NT2/D1 (cell line): ENCODE results near the gene AQP9.
"Not testable (repeated sequence)": the region's sequence is repeated elsewhere in the genome, so short reads cannot be mapped to it uniquely, and the experiment has no call there.

ENCODE experiments used
- DNase-seq: peaks from one replicate; pipeline ENCODE4 v3.0.0-alpha.2; 2011; ENCODE audit warnings: low read depth, low spot score
- H3K27me3 ChIP-seq: 2 replicates; pipeline ENCODE4 v1.6.0; 2011; ENCODE audit warnings: mild to moderate bottlenecking; ENCODE audit not compliant: insufficient read length, insufficient read depth
- H3K36me3 ChIP-seq: 2 replicates; pipeline ENCODE4 v1.6.1; 2011; ENCODE audit warnings: mild to moderate bottlenecking, low read length, mixed read lengths; ENCODE audit not compliant: insufficient read depth, insufficient read length
- H3K4me1 ChIP-seq: 2 replicates; pipeline ENCODE4 v1.5.1; 2011; ENCODE audit not compliant: insufficient read depth, insufficient read length
- H3K4me3 ChIP-seq: 2 replicates; pipeline ENCODE4 v1.5.1; 2011; ENCODE audit warnings: low read depth; ENCODE audit not compliant: insufficient read length
- H3K9ac ChIP-seq: 2 replicates; pipeline ENCODE4 v1.6.0; 2011; ENCODE audit warnings: low read depth; ENCODE audit not compliant: insufficient read length
- H3K9me3 ChIP-seq: 2 replicates; pipeline ENCODE4 v1.5.1; 2011; ENCODE audit warnings: mild to moderate bottlenecking, low read length; ENCODE audit not compliant: insufficient read depth
- SUZ12 ChIP-seq: IDR thresholded peaks from 2 replicates; pipeline ENCODE4 v1.6.1; 2011; ENCODE audit not compliant: insufficient read length, insufficient read depth; ENCODE audit errors: extremely low read depth
- YY1 ChIP-seq: IDR thresholded peaks from 2 replicates; pipeline ENCODE4 v1.6.1; 2011; ENCODE audit not compliant: insufficient read length, insufficient read depth
- ZNF274 ChIP-seq: IDR thresholded peaks from 2 replicates; pipeline ENCODE4 v1.6.1; 2011; ENCODE audit warnings: mild to moderate bottlenecking, low read depth, low read length

Gene AQP9

DNA sequence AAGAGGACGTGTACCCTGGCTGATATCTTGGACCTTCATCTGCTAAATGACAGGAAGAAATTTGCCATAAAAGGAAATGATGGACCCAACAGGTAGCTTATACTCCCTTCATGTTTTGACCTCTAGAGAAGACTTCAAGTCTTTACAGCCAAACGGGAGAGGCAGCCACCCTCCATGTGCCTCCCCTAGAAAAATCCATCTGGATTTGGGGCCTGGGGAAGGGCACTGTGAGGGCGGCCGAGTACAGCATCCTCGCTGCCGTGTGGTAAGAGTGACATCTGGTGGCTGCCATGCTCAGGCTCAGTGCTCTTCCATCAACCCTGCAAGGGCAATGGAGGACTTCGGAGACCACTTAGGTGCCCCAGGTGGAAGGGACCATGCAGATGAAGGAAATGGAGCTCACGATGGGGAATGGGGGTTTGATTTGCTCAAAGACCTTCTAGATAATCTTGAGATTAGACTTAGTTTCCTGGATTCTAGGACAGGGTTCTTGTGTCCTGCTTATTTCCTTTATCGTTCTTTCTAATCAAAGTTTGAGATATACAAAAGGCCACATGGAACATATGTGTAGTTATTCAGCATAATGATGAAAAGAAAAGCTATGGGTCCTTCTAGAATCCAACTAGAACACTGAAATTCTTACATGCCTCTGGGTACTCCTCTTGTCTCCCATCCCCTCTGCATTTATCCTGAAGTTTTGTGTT, 44.4 kb downstream of the AQP9 start:
- TF ChIP-seq YY1 (no peak), ZNF274 (no peak), SUZ12 (no peak)
- DNase-seq: peak; percentile 64

DNA sequence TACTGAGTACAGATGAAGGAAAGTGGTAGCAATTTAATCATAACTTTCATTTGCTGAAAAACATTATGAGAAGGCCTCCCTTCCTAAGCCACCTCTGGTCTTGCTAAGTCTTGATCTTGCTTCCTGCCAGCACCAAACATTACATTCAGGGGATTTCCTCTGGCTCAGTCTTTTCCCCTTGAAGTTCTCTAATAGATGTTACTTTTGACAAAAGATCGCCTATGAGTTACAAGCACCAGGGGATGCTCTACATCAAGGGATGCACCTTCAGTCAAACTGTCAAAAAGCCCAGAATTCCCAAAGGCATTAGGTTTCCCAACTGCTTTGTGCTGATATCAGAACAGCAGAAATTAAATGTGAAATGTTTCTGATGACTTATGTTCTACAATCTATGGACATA, 47.3 kb downstream of the AQP9 start:
- DNase-seq: no peak
- no peak overlapping the region for H3K9ac ChIP-seq
- no peaks in the 10 kb centered on the region for H3K36me3 ChIP-seq
- H3K4me3 ChIP-seq: no peak overlapping the region
- TF ChIP-seq SUZ12 (no peak), ZNF274 (no peak), YY1 (no peak)
- no peaks in the 10 kb centered on the region for H3K9me3 ChIP-seq
- H3K4me1 ChIP-seq: no peaks in the 10 kb centered on the region
- no peaks in the 10 kb centered on the region for H3K27me3 ChIP-seq

More for the DNA sequence above, 44.4 kb downstream of the AQP9 start:
- Histone ChIP-seq H3K36me3 (no peaks in the 10 kb centered on the region), H3K9me3 (no peaks in the 10 kb centered on the region), H3K4me3 (no peak overlapping the region), H3K27me3 (no peaks in the 10 kb centered on the region), H3K9ac (no peak overlapping the region), H3K4me1 (no peaks in the 10 kb centered on the region)

DNA sequence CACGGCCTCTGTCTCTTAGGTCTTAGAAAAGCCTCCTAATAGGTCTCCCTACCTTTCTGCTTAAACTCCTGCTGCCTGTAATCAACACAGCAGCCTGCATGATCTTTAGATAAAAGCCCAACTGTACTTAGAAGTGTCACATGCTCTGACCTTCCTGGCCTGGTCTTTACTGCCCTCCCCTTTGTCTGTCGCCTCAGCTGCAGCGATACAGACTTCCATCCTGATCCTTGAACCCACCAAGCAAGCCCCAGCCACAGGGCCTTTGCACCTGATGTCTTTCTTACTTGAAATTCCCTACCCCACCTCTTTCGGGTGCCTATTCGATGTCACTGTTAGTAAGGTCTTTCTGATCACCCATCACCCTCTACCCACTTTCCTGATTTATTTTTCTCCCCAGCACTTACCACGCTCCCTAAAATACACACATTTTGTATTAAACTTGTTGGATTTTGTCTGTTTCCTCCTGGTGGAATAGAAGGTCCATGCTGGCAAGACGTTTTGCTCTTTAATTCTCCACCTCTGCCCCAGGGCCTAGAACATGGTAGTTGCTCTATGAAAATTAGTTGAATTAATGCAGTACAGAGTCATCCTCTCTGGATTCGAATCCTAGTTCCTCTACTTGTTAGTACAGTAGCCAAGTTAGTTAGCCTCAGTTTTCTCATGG, 51.1 kb downstream of the AQP9 start:
- H3K4me3 ChIP-seq: no peak overlapping the region
- TF ChIP-seq ZNF274 (no peak), YY1 (no peak), SUZ12 (no peak)

DNA sequence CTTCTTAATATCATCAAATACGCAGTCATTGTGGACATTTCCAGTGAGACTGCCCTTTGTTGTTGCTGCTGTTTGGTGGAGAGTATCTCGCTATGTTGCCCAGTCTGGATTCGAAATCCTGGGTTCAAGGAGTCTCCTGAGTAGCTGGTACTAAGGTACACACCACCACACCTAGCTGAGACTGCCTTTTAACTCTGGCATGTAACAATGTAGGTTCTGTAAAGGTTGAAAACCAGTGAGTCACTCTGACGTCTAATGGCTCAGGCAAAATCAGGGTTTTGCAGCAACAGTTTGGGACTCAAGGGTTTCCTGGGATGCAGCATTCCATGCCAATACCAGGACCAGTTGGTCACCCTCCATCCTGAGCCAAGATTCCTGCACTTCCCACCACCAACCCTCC, 52.2 kb downstream of the AQP9 start:
- Histone ChIP-seq H3K4me1 (no peaks in the 10 kb centered on the region), H3K9ac (no peak overlapping the region), H3K9me3 (no peaks in the 10 kb centered on the region), H3K4me3 (no peak overlapping the region), H3K36me3 (no peaks in the 10 kb centered on the region), H3K27me3 (no peaks in the 10 kb centered on the region)
- TF ChIP-seq YY1 (no peak), ZNF274 (no peak), SUZ12 (no peak)
- no peak for DNase-seq

More for the DNA sequence above, 51.1 kb downstream of the AQP9 start:
- no peaks in the 10 kb centered on the region for H3K36me3 ChIP-seq
- no peaks in the 10 kb centered on the region for H3K27me3 ChIP-seq
- H3K9me3 ChIP-seq: no peaks in the 10 kb centered on the region
- no peak overlapping the region for H3K9ac ChIP-seq
- no peak for DNase-seq
- no peaks in the 10 kb centered on the region for H3K4me1 ChIP-seq

DNA sequence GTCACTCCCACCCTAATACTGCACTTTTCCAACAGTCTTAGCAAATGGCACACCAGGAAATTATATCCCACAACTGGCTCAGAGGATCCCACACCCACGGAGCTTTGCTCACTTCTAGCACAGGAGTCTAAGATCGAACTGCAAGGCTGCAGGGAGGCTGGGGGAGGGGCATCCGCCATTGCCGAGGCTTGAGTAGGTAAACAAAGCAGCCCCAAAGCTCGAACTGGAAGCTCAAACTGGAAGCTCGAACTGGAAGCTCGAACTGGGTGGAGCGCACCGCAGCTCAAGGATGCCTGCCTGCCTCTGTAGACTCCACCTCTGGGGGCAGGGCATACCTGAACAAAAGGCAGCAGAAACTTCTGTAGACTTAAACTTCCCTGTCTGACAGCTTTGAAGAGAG, 55.5 kb downstream of the AQP9 start:
- H3K9ac ChIP-seq, H3K4me1 ChIP-seq, H3K4me3 ChIP-seq, H3K27me3 ChIP-seq, H3K36me3 ChIP-seq, DNase-seq, H3K9me3 ChIP-seq: not testable (repeated sequence)

DNA sequence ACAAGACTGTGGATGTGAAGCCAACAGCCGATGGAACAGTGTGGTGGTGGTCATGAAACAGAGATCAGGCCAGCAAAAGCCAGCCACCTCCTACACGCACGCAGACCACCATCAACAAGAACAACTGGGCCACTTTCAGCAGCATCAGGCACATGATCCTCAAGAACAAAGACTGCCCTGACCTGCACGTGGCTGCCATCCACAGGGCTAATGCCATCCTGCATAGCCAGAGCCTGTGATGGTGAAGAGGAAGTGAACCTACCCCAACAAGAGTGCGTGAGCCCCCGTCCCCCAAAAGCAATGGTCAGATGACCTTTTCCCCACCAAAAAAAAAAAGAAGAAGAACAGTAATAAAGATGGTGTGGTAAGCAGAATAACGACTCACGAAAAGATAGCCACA, 62.6 kb downstream of the AQP9 start:
- no peak for TF ChIP-seq ZNF274
- no peak for TF ChIP-seq YY1
- no peak for TF ChIP-seq SUZ12
- Histone ChIP-seq H3K36me3 (no peaks in the 10 kb centered on the region), H3K27me3 (no peaks in the 10 kb centered on the region), H3K4me1 (no peaks in the 10 kb centered on the region), H3K4me3 (no peak overlapping the region), H3K9me3 (no peaks in the 10 kb centered on the region), H3K9ac (no peak overlapping the region)
- DNase-seq: no peak

DNA sequence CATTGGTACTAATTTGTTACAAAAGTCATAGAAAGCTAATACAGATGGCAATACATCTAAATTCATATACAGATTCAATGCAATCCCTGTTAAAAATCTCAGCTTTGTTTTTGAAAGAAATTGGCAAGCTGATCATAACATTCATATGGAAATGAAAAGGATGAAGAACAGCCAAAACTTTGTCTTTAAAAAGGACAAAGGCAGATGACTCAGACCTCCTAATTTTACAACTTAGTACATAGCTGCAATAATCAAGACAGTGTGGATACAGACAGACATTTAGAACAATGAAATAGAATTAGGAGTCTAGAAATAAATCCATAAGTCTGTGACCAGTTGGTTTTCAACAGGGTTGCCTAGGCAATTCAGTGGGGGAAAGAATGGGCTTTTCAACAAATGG, 63.3 kb downstream of the AQP9 start:
- H3K4me1 ChIP-seq: no peaks in the 10 kb centered on the region
- no peak overlapping the region for H3K9ac ChIP-seq
- no peaks in the 10 kb centered on the region for H3K36me3 ChIP-seq
- no peak overlapping the region for H3K4me3 ChIP-seq
- no peak for DNase-seq
- no peaks in the 10 kb centered on the region for H3K27me3 ChIP-seq
- H3K9me3 ChIP-seq: no peaks in the 10 kb centered on the region
- TF ChIP-seq YY1 (no peak), ZNF274 (no peak), SUZ12 (no peak)

DNA sequence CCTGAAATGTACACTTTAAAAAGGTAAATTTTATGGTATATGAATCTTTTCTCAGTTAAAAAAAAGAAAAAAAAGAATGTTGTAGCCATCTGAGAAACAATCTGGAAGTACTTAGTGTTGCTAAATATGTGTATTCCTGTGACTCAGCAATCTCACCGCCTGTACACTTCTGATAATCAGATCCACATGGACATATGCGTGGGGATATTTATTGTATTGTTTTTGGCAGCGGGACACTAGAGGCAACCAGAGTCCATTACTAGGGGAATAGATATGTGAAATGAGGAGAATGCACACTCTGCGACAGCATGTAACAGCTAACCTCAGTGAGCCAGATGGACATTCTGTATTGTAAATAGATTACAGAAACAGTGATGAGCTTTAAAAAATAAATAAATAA, 65.4 kb downstream of the AQP9 start:
- Histone ChIP-seq H3K9ac (no peak overlapping the region), H3K27me3 (no peaks in the 10 kb centered on the region), H3K36me3 (no peaks in the 10 kb centered on the region), H3K9me3 (no peaks in the 10 kb centered on the region), H3K4me3 (no peak overlapping the region), H3K4me1 (no peaks in the 10 kb centered on the region)
- no peak for TF ChIP-seq ZNF274
- TF ChIP-seq YY1: no peak
- TF ChIP-seq SUZ12: no peak
- no peak for DNase-seq
